Measurements from ENCODE around the gene NRXN3.

The NRXN3 gene

GRCh38 chr14:78170203-78170602 is at the start of gene NRXN3:
NRXN3 (plus strand) TSS chr14:78170373; CDS start chr14:78243094, 72,721 bp downstream.
- no peak for DNase-seq (ENCODE audit: extremely low read depth in 1 of 2, low read depth in 1 of 2)

DNA sequence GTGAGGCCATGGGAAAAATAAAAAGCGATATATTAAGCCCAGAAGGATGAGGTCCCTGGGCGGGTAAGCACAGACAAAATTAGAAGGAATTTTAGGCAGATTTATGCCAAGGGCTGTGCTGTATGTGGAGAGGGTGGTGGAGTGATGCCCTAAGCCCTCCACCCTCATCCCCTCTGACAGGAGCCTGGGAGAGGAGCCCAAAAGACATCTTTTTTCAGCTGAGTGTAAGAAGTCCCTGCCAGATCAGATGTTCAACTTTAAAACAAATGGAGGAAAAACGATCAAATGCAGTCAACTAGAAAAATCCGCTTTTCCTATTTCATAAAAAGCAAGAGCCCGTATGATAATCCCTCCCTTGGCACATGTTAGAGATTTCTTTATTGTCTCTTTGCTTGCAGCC is 47.7 kb upstream of the NRXN3 start:
- no peak for DNase-seq (ENCODE audit: extremely low read depth in 1 of 2, low read depth in 1 of 2)

- DNase-seq (ENCODE audit: extremely low read depth in 1 of 2, low read depth in 1 of 2) = no peak
Measured at GRCh38 chr14:78123650-78124253, 46.4 kb upstream of the NRXN3 start.

DNA sequence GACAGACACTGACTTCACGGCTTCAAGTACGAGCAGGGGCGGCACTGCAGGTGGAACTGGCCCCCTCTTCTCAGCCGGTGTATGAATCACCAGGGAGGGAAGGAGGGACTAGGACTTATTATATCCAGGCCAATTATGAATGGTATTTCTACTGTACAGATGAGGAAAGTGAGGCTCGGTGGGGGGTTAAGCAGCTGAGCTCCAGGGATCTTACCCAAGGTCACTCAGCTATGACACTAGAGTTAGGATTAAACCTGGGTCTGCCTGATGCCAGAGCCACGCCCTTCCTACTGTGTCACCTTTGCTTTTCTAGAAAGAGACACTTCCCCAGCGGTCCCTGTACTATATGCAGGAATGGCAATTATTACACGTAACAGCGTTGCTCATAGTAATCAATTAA is 42.2 kb upstream of the NRXN3 start:
- DNase-seq (ENCODE audit: extremely low read depth in 1 of 2, low read depth in 1 of 2) = no peak

- no peak for DNase-seq (ENCODE audit: extremely low read depth in 1 of 2, low read depth in 1 of 2)
Measured at GRCh38 chr14:78129375-78129774, 40.8 kb upstream of the NRXN3 start.

- DNase-seq (ENCODE audit: extremely low read depth in 1 of 2, low read depth in 1 of 2) = no peak
Measured at GRCh38 chr14:78130356-78130755, 39.8 kb upstream of the NRXN3 start.

GRCh38 chr14:78131201-78131600 is 39.0 kb upstream of the NRXN3 start:
- DNase-seq (ENCODE audit: extremely low read depth in 1 of 2, low read depth in 1 of 2) = no peak

GRCh38 chr14:78131616-78132015 is 38.6 kb upstream of the NRXN3 start:
- DNase-seq (ENCODE audit: extremely low read depth in 1 of 2, low read depth in 1 of 2) = no peak

- no peak for DNase-seq (ENCODE audit: extremely low read depth in 1 of 2, low read depth in 1 of 2)
Measured at GRCh38 chr14:78135450-78135891, 34.7 kb upstream of the NRXN3 start.

- no peak for DNase-seq (ENCODE audit: extremely low read depth in 1 of 2, low read depth in 1 of 2)
Measured at GRCh38 chr14:78136695-78137094, 33.5 kb upstream of the NRXN3 start.

DNA sequence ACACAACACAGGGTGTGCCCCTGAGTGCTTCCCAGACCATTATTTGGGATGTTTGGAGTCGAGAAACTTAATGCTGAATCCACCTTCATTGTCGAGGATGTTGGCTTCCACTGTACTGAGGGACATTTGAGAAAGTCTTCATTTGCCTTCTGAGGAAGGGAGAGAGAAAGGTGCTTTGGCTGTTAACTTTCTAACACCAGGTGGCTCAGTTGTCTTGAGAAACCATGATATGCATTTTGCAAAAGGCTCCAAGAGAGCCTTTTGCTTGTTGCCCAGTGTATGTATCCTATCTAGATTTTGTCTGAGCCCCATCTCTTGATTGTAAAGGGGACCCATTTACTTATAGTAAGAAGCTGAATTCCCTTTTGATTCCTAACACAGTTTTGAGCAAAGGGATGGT is 28.6 kb upstream of the NRXN3 start:
- DNase-seq (ENCODE audit: extremely low read depth in 1 of 2, low read depth in 1 of 2) = no peak

- DNase-seq (ENCODE audit: extremely low read depth in 1 of 2, low read depth in 1 of 2) = no peak
Measured at GRCh38 chr14:78142998-78143397, 27.2 kb upstream of the NRXN3 start.

GRCh38 chr14:78143489-78144145 is 26.6 kb upstream of the NRXN3 start:
- DNase-seq (ENCODE audit: extremely low read depth in 1 of 2, low read depth in 1 of 2) = no peak

- DNase-seq (ENCODE audit: extremely low read depth in 1 of 2, low read depth in 1 of 2) = no peak
Measured at GRCh38 chr14:78152201-78153063, 17.7 kb upstream of the NRXN3 start.

- no peak for DNase-seq (ENCODE audit: extremely low read depth in 1 of 2, low read depth in 1 of 2)
Measured at GRCh38 chr14:78153064-78153341, 17.2 kb upstream of the NRXN3 start.

DNA sequence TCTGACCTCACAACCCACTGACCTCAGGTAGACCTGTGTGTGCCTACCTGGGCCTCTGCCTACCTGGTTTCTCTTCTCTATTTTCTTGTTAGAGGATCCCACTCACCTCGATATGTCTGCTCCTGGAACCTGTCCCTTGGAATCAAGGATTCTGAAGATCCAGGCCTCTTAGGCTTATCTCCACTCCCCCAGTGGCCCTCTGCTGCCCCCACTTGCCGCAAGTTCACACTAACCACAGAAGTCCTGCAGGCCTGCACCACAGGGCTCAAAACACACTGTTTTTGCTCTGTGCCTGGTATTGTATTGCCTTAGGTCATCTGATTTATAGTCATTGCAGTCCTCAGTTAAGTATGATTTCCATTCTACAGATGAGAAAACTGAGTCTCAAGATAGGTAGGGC is 15.3 kb upstream of the NRXN3 start:
- DNase-seq (ENCODE audit: extremely low read depth in 1 of 2, low read depth in 1 of 2) = no peak

GRCh38 chr14:78156196-78156595 is 14.0 kb upstream of the NRXN3 start:
- DNase-seq (ENCODE audit: extremely low read depth in 1 of 2, low read depth in 1 of 2) = no peak

DNA sequence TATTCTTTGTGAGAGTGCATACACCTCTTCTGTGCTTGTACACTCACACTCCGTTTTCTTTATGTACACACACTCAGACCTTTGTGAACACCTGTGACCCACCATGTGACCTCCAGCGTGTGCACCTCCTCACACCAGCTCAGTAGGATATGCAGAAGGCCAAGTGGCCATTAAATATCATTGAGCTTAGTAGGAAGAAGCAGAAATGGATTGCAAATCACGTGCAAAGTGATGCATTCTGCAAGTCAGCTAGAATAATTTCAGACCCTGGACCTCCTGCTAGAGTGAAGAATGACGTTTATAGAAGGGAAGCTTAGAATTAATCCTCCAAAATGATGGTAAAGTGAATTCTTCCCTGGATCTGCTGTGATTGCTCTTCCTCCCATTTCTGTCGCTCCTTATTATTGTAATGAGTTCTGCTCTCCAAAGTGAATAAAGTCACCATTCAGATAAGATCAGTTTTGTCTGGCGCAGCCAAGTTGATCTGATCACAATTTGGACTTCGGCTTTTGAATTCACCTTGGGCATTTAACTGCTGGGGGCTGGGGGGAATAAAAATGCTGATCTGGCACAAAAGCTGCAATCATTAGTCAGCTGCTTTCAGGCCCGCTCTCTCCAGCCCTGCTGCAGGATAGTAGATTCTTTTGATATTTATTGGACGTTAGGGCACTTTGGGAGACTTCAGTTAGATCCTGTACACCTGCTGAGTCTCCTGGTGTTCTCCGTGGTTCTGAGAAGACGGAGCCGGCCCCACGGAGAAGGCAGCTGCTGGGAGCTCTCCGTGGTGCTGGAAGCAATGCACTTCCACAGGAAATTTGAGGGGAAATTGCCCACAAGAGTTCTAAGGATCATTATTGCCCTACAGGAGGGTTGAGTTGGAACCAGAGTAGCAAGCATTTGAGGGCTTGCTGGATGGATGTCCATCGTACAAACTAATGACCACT is 12.4 kb upstream of the NRXN3 start:
- no peak for DNase-seq (ENCODE audit: extremely low read depth in 1 of 2, low read depth in 1 of 2)

- no peak for DNase-seq (ENCODE audit: extremely low read depth in 1 of 2, low read depth in 1 of 2)
Measured at GRCh38 chr14:78162202-78162601, 8.0 kb upstream of the NRXN3 start.

GRCh38 chr14:78164226-78164853 is 5.8 kb upstream of the NRXN3 start:
- DNase-seq (ENCODE audit: extremely low read depth in 1 of 2, low read depth in 1 of 2) = no peak

- no peak for DNase-seq (ENCODE audit: extremely low read depth in 1 of 2, low read depth in 1 of 2)
Measured at GRCh38 chr14:78172428-78172827, 2.3 kb downstream of the NRXN3 start.
